ENCODE results near the gene ERFL.
A peak's percentile ranks its signal among the peaks of the same experiment; 100 is the strongest.

The ERFL gene

DNA sequence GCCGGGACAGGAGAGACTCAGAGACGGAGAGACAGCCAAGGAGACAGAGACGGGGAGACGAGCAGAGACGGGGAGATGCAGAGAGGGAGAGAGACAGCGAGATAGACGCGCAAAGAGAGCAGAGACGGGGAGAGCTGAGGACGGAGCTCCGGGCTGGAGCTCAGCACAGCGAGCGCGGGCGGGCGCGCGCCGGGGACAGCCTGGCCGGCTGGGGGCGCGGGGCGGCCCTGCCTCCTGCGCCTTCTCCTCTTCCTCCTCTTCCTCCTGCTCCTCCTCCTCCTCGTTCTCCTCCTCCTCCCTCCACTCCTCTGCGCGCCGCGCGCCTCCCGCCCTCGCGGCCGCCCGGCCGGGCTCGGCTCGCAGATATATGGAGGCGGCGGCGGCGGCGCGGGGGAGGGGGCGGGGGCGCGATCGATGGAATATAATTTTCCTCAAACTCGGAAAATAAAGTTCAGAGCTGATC is at the start of gene ERFL:
TSS of gene ERFL (minus strand) at position 229 of the 463 bp plus-strand sequence. CDS start 15,530 bp downstream, outside the sequence.
- no peak for DNase-seq (ENCODE audit: low read depth, low spot score)

DNA sequence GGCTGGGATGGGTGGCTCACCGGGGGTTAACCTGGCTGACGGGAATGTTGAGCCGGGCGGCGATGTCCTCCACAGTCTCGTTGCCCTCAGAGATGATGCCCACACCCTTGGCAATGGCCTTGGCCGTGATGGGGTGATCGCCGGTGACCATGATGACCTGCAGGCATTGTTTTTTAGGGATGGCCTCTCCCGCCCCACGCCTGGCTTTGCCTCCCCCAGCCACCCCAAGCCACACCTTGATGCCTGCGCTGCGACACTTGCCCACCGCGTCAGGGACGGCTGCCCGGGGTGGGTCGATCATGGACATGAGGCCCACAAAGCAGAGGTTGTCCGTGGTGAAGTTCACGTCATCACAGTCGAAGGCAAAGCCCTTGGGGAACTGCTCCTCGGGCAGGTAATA is 49.7 kb upstream of the ERFL start:
- no peak for DNase-seq (ENCODE audit: low read depth, low spot score)

DNA sequence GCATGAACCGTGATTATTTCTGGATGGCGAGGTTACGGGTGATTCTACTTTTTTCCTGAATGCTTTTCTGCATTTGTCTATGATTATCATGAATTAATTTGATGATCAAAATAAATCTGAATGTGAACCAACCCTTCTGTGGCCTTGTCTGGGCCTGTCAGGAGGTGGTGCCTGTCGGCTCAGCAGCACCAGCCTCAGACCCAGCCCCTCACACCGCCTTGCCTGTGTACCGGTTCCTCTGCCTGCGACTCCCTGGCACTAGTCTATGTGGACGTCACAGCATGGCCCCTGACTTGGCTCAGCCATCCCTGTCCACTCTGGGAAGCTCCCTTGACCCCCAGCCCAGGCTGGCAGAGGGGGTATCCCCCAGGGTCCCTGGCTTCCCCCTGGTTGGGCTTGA is 46.4 kb upstream of the ERFL start:
- DNase-seq (ENCODE audit: low read depth, low spot score): no peak

DNA sequence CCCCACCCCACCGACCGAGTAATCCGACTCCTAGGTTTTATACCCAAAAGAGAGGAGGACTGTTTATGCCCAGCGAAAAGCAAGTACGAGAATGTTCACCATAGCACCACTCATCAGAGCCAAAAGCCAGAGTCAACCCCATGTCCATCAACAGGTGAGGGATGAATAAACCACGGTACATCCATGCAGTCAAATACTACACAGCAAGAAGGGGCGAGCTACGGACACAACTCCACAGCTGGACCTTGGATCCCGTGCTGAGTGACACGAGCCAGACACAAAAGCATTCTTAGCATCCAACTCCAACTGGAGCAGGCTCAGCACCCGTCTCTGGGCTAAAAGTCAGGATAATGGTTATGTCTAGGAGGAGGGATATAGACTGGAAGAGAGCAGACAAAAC is 43.1 kb upstream of the ERFL start:
- no peak for DNase-seq (ENCODE audit: low read depth, low spot score)

DNA sequence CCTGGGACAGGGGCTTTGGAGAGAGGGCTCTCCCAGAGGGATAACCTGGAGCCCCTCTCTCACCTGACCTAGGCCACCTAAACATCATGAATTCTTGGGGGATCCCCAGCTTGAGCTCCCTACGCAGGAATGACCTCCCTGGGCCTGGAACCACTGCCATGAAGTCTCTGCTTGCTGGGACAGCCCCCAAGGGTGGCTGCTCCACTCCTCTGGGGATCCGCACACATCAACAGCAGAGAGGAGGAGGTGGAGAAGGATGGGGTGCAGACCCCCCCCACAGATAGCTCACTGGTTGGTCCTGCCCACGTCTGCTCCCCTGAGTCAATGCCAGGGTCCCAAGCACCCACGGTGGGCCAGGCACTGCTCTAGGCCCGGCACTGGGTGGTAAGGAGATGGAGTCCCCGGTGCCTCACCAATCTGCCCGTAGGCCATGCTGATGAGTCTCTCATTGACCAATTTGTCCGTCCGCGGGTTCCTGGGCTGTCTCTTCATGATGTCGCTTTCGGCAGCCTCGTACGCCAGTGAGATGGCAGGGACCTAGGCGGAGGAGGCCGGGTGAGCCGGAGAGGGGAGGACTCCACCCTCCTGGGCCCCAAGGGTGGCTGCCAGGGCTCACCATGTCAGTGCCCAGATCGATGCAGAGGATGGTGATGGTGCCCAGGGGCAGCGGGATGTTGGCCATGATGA is 41.7 kb upstream of the ERFL start:
- DNase-seq (ENCODE audit: low read depth, low spot score): no peak

DNA sequence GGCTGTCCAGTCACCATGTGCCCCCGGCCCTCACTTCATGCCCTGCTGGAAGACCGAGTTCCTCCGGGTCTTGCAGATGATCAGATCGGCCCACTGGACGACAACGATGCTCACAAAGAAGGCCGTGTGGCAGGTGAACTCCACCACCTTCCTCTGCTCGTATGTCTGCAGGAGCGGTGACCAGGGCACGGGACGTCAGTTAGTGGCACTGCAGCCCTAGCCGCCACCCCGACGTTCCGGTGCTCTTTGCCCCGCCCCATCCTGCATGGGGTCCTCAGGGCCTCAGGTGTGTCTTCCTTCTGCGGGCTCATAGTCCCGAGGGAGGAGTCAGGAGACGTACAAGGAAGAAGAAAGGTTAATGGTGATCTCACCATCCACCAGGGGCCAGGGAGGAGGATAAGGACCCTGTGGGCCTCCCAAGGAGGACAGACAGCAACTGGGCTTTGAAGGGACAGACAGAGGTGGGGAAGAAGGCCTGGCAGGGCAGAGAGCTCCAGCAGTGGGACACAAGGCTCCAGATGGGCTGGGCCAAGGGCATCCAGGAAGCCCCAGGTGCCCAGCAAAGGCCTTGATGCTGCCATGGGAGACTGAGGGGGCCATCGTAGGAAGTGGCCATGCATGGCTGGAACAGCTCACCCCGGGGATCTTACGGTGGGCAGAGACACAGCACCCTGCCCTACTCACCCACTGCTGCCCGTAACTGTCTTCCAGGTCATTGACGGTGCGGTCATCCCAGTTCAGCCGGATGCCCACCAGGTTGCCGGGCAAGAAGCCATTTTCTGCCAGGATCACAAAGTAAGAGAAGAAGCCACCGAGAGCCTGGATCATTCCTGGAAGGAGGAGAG is 40.7 kb upstream of the ERFL start:
- DNase-seq (ENCODE audit: low read depth, low spot score): no peak

DNA sequence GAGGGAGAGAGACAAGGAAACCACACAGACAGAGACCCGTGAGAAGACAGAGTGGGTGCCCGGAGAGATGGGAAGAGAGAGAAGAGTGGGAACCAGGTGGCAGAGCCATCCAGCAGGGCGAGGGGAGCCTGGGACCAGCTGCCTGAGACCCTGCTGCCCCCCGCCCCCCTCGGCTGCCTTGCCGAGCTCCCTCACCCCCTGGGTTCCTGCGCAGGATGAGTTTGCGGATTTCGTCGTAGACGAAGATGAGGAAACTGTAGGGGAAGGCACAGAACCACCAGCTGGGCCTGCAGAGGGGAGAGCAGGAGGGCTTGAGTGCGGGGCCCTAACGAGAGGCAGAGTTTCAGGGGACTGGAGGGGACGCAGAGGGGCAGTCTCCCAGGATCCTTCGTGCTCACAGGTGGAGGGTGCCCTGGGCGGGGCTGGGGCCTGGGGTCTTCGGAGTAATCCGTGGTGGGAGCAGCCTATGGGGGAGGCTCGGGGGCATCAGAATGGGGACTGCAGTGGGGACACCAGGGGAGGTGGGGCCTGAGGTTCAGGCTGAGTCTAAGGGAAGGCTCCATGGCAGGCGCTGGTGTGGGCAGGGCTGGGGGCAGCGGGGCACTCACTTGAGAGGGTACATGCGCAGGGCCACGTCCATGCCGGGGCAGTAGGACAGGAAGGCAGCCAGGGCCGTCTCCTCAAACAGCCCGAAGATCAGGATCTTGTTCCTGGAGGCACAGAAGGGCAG is 39.0 kb upstream of the ERFL start:
- DNase-seq (ENCODE audit: low read depth, low spot score): no peak

DNA sequence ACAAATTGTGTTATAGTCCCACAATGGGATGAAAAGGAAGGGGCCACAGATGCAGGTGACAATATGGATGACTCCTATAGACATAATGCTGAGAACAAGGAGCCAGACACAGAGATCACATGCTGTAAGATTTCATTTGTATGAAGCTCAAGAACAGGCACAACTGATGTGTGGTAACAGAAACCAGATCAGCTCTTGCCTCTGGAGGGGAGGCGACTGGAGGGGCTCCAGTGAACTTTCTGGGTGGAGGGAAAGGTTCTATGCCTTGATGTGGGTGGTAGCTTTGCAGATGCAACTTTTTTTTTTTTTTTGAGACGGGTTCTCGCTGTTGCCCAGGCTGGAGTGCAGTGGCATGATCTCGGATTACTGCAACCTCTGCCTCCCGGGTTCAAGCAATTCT is 36.9 kb upstream of the ERFL start:
- no peak for DNase-seq (ENCODE audit: low read depth, low spot score)

DNA sequence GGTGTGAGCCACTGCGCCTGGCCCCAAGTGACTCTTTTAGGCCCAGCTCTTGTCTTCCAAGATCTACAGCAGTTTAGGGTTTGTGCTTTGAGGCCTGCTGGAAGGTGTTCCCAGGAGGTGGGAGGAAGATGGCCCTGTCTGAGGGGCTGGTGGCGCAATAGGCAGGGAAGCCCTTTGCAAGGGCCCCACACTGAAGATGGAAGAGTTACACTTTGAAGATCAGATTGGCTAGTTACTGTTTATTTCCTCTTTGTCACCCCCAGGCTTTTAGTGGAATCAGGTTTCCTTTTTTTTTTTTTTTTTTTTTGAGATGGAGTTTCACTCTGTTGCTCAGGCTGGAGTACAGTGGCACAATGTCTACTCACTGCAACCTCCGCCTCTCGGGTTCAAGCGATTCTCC is 32.7 kb upstream of the ERFL start:
- DNase-seq (ENCODE audit: low read depth, low spot score): no peak

DNA sequence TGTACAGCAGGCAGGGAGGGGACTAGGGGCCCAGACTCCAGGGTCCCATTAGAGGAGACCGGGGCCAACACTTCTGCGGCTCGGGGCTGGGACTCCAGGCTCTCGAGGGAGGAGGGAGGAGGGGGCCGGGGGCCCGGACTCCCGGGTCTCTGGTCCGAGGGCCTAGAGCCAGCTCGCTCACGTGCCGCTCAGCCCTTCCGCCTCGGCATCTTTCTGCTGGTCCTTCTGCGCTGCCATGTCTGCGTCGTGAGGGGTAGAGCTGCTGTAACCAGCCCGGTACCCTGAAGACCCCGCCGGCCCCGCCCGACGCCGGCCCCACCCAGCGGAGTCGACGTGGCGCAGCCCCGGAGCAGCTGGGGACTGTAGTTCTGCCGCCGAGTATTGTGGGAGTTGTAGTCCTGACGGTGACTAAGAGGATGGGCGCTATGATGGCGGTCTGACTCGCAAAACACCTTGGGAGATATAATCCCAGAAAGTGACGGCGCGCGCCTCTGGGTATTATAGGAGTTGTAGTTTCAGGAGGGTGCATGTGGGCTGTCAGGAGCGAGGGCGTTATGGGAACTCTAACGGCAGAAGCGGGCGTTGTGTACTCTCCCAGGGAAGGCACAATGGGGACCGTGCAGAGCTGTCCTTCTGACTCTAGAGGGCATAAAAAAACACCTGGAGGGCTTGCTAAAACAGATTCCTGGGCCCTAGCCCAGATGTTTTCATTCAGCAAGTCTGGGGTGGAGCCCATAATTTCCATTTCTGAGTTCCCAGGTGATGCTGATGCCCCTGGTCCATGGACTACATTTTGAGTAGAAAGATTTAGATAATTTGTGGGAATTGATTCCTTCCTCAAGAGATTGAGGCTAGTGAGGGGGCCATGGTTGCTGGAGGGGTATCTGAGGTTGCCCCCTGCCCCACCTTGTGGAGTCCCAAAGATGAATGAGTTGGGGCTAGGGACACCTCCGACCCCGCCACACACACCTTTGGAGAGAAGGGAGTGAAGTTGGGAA is 31.1 kb upstream of the ERFL start, which contains the start of gene RABAC1:
TSS of gene RABAC1 (minus strand) at position 266 of the 998 bp plus-strand sequence. CDS start at position 237, 29 bp downstream.
- peak; percentile 80 for DNase-seq (ENCODE audit: low read depth, low spot score)

DNA sequence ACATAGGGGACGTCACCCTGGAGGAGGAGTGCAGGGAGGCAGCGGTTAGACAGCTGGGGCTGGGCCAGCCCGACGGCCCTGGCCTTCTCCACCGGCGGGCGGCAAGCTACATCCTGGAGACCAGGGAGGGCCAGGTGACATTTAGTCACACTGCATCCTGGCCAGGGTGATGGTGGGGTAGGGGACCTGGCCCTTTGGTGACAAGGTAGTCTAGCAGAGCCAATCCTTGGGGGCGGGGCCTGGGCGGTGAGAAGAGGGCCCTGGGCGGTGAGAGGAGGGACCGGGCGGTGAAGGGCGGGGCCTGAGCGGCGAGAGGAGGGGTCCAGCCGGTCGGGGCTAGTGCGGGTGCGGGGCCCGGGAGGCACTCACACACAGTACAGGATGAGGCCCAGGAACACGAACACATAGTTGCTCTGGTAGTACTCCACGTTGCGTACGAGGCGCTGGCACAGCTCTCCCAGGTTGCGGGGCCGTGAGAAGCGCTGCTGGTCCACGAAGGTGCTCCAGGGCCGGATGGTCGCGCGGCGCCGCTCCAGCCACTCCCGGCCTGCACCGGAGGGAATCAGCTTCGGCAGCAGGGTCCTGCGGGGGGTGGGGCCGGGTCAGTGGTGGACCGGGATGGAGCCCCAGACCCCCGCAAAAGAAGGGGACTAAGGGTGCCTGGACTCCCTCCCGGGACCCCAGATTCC is 30.3 kb upstream of the ERFL start:
- DNase-seq (ENCODE audit: low read depth, low spot score): peak; percentile 64

DNA sequence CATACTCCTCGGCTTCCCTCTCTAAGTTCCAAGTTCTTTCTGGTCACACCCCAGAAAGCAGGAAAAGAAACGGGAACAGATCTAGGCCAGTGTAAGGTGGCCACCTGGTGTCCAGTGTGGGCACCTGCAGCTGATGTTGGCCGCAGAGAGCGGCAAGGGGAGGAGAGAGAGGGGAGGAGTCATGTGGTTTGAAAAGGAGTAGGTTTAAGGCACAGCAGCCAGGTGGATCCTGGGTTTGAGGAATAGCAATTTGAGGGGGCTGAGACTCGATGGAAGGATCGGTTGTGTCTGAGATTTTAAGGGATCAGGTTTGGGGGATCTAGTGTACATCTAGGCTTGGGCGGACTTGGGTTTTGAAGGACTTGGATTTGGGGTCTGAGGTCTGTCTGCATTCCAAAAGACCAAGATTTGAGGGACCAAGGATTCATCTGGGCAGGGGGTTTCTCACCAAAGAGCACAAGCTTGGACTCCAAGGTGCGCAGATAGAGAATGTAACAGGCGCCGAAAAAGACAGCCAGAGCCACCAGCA is 29.7 kb upstream of the ERFL start:
- no peak for DNase-seq (ENCODE audit: low read depth, low spot score)

DNA sequence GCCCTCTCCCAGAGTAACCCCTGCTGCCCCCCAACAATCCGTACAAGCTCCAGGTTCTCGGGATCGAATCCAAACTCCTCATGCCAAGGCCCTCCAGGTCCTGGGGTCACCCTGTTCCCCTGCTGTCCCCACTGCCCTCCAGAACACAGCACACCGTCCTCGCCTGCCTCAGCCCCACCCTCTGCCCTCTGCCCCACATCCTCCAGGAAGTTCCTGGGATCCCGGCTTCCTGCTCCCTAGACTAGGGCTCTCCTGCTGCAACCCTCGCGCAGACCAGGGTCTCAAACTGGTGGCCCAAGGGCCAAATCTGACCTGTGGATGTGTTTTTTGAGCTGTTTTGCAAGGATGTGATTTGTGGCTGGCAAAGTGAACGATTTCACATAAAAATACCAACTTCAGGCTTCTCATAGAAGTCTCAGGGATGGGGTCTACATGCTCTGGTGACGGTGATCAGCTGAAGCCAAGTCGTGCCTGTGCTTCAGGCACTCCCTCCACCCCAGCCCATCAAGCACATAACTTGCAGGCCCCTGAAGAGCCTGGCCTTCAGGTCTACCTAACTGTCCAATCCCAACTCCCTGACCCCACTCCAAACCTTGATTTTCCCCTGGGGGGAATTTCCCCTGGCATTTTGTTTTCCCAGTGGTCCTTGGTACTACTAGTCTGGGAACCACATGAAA is 29.1 kb upstream of the ERFL start:
- DNase-seq (ENCODE audit: low read depth, low spot score): no peak

DNA sequence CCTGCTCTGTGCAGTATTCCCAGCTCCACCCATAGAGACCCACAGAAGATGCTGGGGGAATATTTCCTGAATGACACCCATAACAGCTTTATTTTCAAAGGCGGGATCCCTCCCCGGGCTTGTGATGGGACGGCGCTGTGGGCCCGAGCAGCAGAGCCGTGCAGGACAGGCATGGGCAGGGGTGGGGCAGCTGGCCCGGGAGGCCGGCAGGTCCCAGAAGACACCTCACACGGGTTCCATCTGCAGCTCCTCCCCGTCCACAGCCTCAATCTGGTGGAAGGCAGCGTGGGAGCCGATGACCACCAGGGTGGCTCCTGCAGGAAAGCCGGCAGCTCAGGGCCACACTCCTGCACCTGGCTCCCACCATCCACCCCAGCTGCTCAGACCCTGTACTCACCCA is 28.4 kb upstream of the ERFL start:
- no peak for DNase-seq (ENCODE audit: low read depth, low spot score)

DNA sequence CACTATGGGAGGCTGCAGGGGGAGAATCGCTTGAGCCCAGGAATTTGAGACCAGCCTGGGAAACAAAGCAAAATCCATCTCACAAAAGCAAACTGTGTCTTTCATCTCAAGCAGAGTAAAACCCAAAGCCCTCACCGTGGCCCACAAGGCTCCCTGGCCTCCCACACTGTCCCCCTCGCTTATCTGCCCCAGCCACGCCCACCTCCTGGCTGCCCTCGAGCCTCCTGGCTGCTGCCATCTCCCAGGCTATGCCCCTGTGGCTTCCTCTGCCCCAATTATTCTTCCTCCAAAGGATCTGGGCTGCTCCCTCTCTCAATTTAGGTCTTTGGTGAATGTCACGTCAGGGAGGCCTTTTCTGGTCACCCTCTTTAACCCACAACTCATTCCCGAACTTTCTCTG is 27.3 kb upstream of the ERFL start:
- DNase-seq (ENCODE audit: low read depth, low spot score): no peak

DNA sequence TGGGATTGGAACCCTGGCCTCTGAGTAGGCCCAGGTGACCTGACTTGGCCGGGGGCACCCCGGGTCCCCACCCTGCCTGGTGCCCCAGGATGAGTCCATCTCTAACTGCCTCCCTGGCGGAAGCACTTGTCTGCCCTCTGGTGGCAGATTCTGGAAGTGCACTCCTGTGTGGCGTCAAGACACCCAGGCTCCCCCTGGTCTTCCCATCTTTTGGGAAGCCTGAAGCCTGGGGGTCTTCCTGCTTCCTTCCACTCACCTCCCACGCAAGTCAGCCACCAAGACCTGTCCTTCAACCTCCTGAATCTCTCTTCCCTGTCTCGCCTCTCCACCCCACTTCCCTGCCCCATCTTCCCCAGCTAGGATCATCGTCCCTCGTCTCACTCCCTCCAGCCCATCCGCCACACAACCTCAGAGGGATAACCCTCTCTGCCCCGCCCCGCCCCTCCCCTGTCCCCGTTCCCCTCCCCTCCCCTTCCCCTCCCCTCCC is 23.5 kb upstream of the ERFL start:
- peak; percentile 75 for DNase-seq (ENCODE audit: low read depth, low spot score)

DNA sequence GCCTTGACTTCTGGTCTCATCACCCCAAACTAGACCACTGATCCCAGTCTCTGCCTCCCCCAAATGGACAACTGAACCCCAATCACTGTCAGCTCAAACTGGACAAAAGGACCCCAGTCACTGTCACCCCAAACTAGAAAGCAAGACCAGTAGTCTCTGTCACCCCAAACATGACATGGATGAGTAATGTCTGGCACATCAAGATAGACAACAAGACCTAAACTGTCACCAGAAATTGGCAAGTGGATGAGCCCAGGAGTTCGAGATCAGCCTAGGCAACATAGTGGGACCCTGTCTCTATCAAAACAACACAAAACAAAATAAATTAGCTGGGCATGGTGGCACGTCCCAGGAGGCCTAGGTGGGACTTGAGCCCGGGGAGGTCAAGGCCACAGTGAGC is 18.8 kb upstream of the ERFL start:
- no peak for DNase-seq (ENCODE audit: low read depth, low spot score)

DNA sequence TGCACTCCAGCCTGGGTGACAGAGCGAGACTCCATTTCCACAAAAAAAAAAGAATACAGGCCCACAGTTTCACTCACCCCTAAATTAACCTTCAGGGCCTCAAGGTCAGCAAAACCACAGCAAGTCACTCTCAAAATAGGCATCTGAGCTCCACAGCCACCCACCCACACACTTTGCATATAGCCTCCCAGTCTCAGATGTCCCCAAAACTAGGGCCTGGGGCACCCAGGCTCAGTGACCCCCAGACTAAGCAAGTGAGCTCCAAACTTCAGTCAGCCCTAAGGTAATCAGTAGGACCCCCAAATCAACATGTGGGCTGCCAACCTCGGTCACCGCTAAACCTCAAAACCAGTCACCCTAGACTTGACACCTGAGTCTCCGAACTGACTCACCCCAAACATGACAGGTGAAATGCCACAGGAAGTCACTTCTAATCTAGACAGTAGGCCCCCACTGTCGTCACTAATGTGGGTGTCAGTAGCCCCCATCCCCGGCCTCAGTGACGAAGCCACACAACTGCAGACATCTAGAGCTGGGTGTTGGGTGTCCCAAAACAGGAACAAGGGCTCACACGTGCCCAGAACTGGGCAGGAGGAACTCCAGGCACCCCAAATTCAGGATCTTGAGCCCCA is 17.0 kb upstream of the ERFL start:
- peak; percentile 80 for DNase-seq (ENCODE audit: low read depth, low spot score)

DNA sequence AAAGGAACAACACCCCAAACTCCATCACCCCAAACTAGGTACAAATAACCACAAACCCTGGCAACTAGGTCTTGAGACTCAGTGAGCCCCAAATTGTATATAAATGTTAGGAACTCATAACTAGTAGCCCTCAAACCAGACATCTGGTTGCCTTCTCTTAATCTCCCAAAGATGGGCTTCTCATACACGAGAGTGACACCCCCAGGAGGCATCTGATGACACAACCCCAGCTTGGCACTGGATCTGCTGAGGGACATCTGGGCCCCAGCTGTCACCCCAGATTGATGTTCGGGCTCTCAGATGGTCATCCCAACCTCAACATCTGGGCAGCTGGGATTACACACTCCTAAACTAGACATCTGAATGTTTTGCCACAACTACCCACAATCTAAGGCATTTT is 16.1 kb upstream of the ERFL start:
- no peak for DNase-seq (ENCODE audit: low read depth, low spot score)

All from activated naive CD8-positive, alpha-beta T cell treated with anti-CD3 and anti-CD28 coated beads, Interleukin-2, amount 50 U/mL, for 16 hours (primary cell).